Adrenal gland (tissue), 5 donors: Measurements from ENCODE around the gene MYL6B.

ENCODE experiments used
- POLR2A ChIP-seq, 2 donors: fragments of 450-650 bp; IDR thresholded peaks; one replicate each; pipeline ENCODE4 v1.6.1; 2017; ENCODE audit warnings: antibody characterized with exemption in 2 of 2, mild to moderate bottlenecking in 2 of 2, moderate library complexity in 1 of 2
- TF ChIP-seq, protein P1 (sequence below), 6 experiments: fragments of 450-650 bp in 4 of 6; fragments of 200-600 bp in 2 of 6; sonication (generic) in 1 of 6; IDR thresholded peaks; 1 replicate in 5 of 6; 2 replicates in 1 of 6; pipeline versions ENCODE4 v1.5.1 to v1.8.0; 2016 to 2021; ENCODE audit warnings: antibody characterized with exemption in 6 of 6, mild to moderate bottlenecking in 2 of 6, moderate library complexity in 1 of 6
- donor health status: DM: no; HTN: no; CAD: no.

GRCh38 chr12:56117778-56118687 is 34.4 kb upstream of the MYL6B start, which contains the start of gene ZC3H10:
- TF ChIP-seq, protein P1, sequence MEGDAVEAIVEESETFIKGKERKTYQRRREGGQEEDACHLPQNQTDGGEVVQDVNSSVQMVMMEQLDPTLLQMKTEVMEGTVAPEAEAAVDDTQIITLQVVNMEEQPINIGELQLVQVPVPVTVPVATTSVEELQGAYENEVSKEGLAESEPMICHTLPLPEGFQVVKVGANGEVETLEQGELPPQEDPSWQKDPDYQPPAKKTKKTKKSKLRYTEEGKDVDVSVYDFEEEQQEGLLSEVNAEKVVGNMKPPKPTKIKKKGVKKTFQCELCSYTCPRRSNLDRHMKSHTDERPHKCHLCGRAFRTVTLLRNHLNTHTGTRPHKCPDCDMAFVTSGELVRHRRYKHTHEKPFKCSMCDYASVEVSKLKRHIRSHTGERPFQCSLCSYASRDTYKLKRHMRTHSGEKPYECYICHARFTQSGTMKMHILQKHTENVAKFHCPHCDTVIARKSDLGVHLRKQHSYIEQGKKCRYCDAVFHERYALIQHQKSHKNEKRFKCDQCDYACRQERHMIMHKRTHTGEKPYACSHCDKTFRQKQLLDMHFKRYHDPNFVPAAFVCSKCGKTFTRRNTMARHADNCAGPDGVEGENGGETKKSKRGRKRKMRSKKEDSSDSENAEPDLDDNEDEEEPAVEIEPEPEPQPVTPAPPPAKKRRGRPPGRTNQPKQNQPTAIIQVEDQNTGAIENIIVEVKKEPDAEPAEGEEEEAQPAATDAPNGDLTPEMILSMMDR (IDR thresholded peaks at IDR 0.05) = peak; percentile 18 to 56 (median 42)
- TF ChIP-seq POLR2A (IDR thresholded peaks at IDR 0.05) = peak; percentile 78 to 96
